HFFc6 (cell line): ENCODE measurements around the gene SAE1. TPM values are rescaled to one million over a fixed set of nuclear protein-coding genes. Genes with fewer than 3 reads are reported as not detected.
"Not testable (repeated sequence)": the region's sequence is repeated elsewhere in the genome, so short reads cannot be mapped to it uniquely, and the experiment has no call there.

Experiments used
- DNase-seq: peaks from one replicate; pipeline ENCODE4 v3.0.0-alpha.2; 2018
- H3K27ac Mint-ChIP-seq: 2 replicates; pipeline ENCODE4 v1.8.0; 2020; ENCODE audit warnings: mild to moderate bottlenecking, mixed read lengths
- H3K27me3 Mint-ChIP-seq: 2 replicates; pipeline ENCODE4 v1.8.0; 2021; ENCODE audit warnings: mild to moderate bottlenecking, moderate library complexity, mixed read lengths; ENCODE audit not compliant: insufficient read depth
- H3K36me3 Mint-ChIP-seq: 2 replicates; pipeline ENCODE4 v1.8.0; 2021; ENCODE audit warnings: low read depth, mixed read lengths
- H3K4me1 Mint-ChIP-seq: 2 replicates; pipeline ENCODE4 v1.8.0; 2020; ENCODE audit warnings: low read depth, mixed read lengths
- H3K4me3 Mint-ChIP-seq: 2 replicates; pipeline ENCODE4 v1.8.0; 2020; ENCODE audit warnings: mild to moderate bottlenecking, moderate library complexity, mixed read lengths
- H3K9me3 Mint-ChIP-seq: 2 replicates; pipeline ENCODE4 v1.8.0; 2020; ENCODE audit warnings: mild to moderate bottlenecking, mixed read lengths
- CTCF ChIP-seq: fragments of 200-600 bp; sonication (generic); IDR thresholded peaks from 2 replicates; pipeline ENCODE4 v1.5.0; 2021; ENCODE audit warnings: antibody characterized with exemption, mild to moderate bottlenecking
- total RNA-seq, 6 experiments: library from RNA; stranded (reverse); fragmentation: NEBNext Ultra II Directional; extraction: Animal tissue kit (Norgen Biotek cat#: 25700); gene quantifications; 2 replicates in 1 of 6; 3 replicates in 5 of 6; pipeline ENCODE4 v1.2.3, GENCODE V29; 2021

SAE1 gene
- total RNA-seq, 6 experiments from 2014 or later, result 158 to 181 (median 175) TPM

GRCh38 chr19:47100290-47100689 is 30.3 kb upstream of the SAE1 start:
- 0 out of 2 replicates have a peak overlapping the region, but pooled peaks have one; percentile 42 for H3K27ac Mint-ChIP-seq
- H3K4me1 Mint-ChIP-seq, result peaks cover 21% of the 10 kb centered on the region
- peaks cover 9% of the 10 kb centered on the region; the same call in 1 of the 2 replicates for H3K36me3 Mint-ChIP-seq
- no peak for TF ChIP-seq CTCF
- no peaks in the 10 kb centered on the region for H3K9me3 Mint-ChIP-seq
- H3K27me3 Mint-ChIP-seq, result no peaks in the 10 kb centered on the region
- H3K4me3 Mint-ChIP-seq, result no peak overlapping the region
- DNase-seq, result no peak

GRCh38 chr19:47101116-47101515 is 29.5 kb upstream of the SAE1 start:
- H3K27ac Mint-ChIP-seq, DNase-seq, H3K9me3 Mint-ChIP-seq, H3K27me3 Mint-ChIP-seq, H3K4me3 Mint-ChIP-seq: not testable (repeated sequence)
- H3K4me1 Mint-ChIP-seq, result peaks cover 24% of the 10 kb centered on the region
- peaks cover 15% of the 10 kb centered on the region for H3K36me3 Mint-ChIP-seq

- H3K4me1 Mint-ChIP-seq, result peaks cover 34% of the 10 kb centered on the region
- no peaks in the 10 kb centered on the region for H3K9me3 Mint-ChIP-seq
- H3K27me3 Mint-ChIP-seq, result no peaks in the 10 kb centered on the region
- H3K4me3 Mint-ChIP-seq, result no peak overlapping the region
- H3K36me3 Mint-ChIP-seq, result peaks cover 15% of the 10 kb centered on the region
- TF ChIP-seq CTCF, result no peak
- DNase-seq, result no peak
- H3K27ac Mint-ChIP-seq, result peak overlapping the region; percentile 26
These were observed 28.1 kb upstream of the SAE1 start for GRCh38 chr19:47102346-47103060.

- TF ChIP-seq CTCF, result no peak
- Mint-ChIP-seq H3K36me3 (peaks cover 19% of the 10 kb centered on the region), H3K9me3 (no peaks in the 10 kb centered on the region), H3K27ac (0 out of 2 replicates have a peak overlapping the region, but pooled peaks have one; percentile 100), H3K4me3 (no peak overlapping the region), H3K4me1 (peaks cover 55% of the 10 kb centered on the region), H3K27me3 (no peaks in the 10 kb centered on the region)
- DNase-seq, result no peak
These were observed 26.0 kb upstream of the SAE1 start for GRCh38 chr19:47104680-47105079.

GRCh38 chr19:47105874-47106273 is 24.8 kb upstream of the SAE1 start:
- Mint-ChIP-seq H3K27ac (peak overlapping the region; percentile 100), H3K36me3 (peaks cover 26% of the 10 kb centered on the region), H3K9me3 (no peaks in the 10 kb centered on the region), H3K4me1 (peaks cover 64% of the 10 kb centered on the region), H3K27me3 (no peaks in the 10 kb centered on the region), H3K4me3 (peak overlapping the region; percentile 46)
- TF ChIP-seq CTCF, result no peak
- no peak for DNase-seq

GRCh38 chr19:47106821-47107201 is 23.8 kb upstream of the SAE1 start:
- peak overlapping the region; percentile 46 for H3K4me3 Mint-ChIP-seq

More at GRCh38 chr19:47106821-47107201, 23.8 kb upstream of the SAE1 start:
- Mint-ChIP-seq H3K4me1 (peaks cover 64% of the 10 kb centered on the region), H3K36me3 (peaks cover 34% of the 10 kb centered on the region), H3K9me3 (no peaks in the 10 kb centered on the region), H3K27ac (peak overlapping the region; percentile 100), H3K27me3 (no peaks in the 10 kb centered on the region)
- DNase-seq, result peak; percentile 83
- TF ChIP-seq CTCF, result no peak
